GM12873 (cell line): ENCODE data around the gene PPP2R2C.

Experiments used
- CTCF ChIP-seq: IDR thresholded peaks from 2 replicates; pipeline ENCODE4 v1.5.1; 2012; ENCODE audit warnings: low read depth, mild to moderate bottlenecking, moderate library complexity, low read length, control low read depth; ENCODE audit not compliant: insufficient read depth; ENCODE audit errors: missing control alignments

PPP2R2C gene

GRCh38 chr4:6329478-6330383 lies 142.7 kb downstream of the PPP2R2C start:
- no peak for TF ChIP-seq CTCF

- no peak for TF ChIP-seq CTCF
Measured at GRCh38 chr4:6328526-6328925, 143.9 kb downstream of the PPP2R2C start.

GRCh38 chr4:6327220-6327917 lies 145.0 kb downstream of the PPP2R2C start:
- TF ChIP-seq CTCF, result peak; percentile 95

- no peak for TF ChIP-seq CTCF
Measured at GRCh38 chr4:6326312-6327060, 145.9 kb downstream of the PPP2R2C start.

GRCh38 chr4:6325788-6326290 lies 146.6 kb downstream of the PPP2R2C start:
- no peak for TF ChIP-seq CTCF

GRCh38 chr4:6324999-6325787 lies 147.2 kb downstream of the PPP2R2C start:
- TF ChIP-seq CTCF, result no peak
